ENCODE data around the gene MBNL1. TPM values are rescaled to one million over a fixed set of nuclear protein-coding genes. Genes with fewer than 3 reads are reported as not detected.
A peak's percentile ranks its signal among the peaks of the same experiment; 100 is the strongest.

MBNL1 gene
- total and polyA plus RNA-seq, 2 of the 13 experiments (the other 11 are each of a cell fraction or from before 2014, with no cell fraction given): 27.1 to 55.4 TPM

DNA sequence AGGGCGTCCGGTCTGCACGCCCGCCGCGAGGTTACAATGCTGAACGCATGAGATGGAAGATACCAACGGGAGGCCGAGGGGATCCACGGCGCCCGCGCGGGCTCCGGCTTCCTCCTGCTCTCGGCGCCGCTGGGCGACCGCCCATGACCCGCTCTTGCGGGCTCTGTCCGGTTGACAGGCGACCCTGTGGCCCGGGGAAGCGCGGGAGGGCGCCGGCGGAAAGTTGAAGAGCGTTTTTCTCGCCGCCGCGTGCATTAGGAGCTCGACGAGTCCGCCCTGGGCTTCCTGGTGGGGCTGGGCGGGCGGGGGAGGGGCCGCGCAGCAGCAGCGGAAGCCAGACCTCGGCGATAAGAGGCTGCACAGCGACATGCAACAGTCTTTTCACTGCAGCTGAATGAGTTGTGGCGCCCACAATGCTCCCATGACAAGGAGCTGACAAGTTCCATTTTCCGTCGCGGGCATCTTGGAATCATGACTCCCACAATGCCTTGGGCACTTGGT is at the start of gene MBNL1 (continued):
- TF ChIP-seq, protein P1, sequence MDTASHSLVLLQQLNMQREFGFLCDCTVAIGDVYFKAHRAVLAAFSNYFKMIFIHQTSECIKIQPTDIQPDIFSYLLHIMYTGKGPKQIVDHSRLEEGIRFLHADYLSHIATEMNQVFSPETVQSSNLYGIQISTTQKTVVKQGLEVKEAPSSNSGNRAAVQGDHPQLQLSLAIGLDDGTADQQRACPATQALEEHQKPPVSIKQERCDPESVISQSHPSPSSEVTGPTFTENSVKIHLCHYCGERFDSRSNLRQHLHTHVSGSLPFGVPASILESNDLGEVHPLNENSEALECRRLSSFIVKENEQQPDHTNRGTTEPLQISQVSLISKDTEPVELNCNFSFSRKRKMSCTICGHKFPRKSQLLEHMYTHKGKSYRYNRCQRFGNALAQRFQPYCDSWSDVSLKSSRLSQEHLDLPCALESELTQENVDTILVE (CRISPR knock-in tag; IDR thresholded peaks at IDR 0.05): no peak
- no peak for TF ChIP-seq SALL2 (CRISPR knock-in tag; IDR thresholded peaks at IDR 0.05)
- no peak; the same call in 1 of the 2 replicates for TF ChIP-seq NKX3-1 (CRISPR knock-in tag; IDR thresholded peaks at IDR 0.05)
- TF ChIP-seq, protein P2, sequence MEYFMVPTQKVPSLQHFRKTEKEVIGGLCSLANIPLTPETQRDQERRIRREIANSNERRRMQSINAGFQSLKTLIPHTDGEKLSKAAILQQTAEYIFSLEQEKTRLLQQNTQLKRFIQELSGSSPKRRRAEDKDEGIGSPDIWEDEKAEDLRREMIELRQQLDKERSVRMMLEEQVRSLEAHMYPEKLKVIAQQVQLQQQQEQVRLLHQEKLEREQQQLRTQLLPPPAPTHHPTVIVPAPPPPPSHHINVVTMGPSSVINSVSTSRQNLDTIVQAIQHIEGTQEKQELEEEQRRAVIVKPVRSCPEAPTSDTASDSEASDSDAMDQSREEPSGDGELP (IDR thresholded peaks at IDR 0.05; ENCODE audit: borderline replicate concordance, low read depth): no peak; the same call in 1 of the 2 replicates
- TF ChIP-seq ASH2L (IDR thresholded peaks at IDR 0.05; ENCODE audit: insufficient read length, low read depth, low read length): no peak
- TF ChIP-seq, protein P3, sequence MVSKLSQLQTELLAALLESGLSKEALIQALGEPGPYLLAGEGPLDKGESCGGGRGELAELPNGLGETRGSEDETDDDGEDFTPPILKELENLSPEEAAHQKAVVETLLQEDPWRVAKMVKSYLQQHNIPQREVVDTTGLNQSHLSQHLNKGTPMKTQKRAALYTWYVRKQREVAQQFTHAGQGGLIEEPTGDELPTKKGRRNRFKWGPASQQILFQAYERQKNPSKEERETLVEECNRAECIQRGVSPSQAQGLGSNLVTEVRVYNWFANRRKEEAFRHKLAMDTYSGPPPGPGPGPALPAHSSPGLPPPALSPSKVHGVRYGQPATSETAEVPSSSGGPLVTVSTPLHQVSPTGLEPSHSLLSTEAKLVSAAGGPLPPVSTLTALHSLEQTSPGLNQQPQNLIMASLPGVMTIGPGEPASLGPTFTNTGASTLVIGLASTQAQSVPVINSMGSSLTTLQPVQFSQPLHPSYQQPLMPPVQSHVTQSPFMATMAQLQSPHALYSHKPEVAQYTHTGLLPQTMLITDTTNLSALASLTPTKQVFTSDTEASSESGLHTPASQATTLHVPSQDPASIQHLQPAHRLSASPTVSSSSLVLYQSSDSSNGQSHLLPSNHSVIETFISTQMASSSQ (IDR thresholded peaks at IDR 0.05; ENCODE audit: low read depth): no peak
- TF ChIP-seq, protein P3 (CRISPR knock-in tag; IDR thresholded peaks at IDR 0.05; ENCODE audit: borderline replicate concordance): no peak
- no peak for TF ChIP-seq ZNF572 (CRISPR knock-in tag; IDR thresholded peaks at IDR 0.05)
- TF ChIP-seq ZNF543 (CRISPR knock-in tag; IDR thresholded peaks at IDR 0.05): peak; percentile 29; the same call in 1 of the 2 replicates
- TF ChIP-seq PHF5A (CRISPR knock-in tag; IDR thresholded peaks at IDR 0.05; ENCODE audit: low read depth, unreplicated experiment): no peak
- no peak for TF ChIP-seq ZNF205 (CRISPR knock-in tag; IDR thresholded peaks at IDR 0.05)
- no peak for TF ChIP-seq NR3C1 (CRISPR knock-in tag; IDR thresholded peaks at IDR 0.05)
- TF ChIP-seq ZNF34 (CRISPR knock-in tag; IDR thresholded peaks at IDR 0.05; ENCODE audit: borderline replicate concordance): no peak
- no peak; the same call in 1 of the 2 replicates for TF ChIP-seq ZNF709 (CRISPR knock-in tag; IDR thresholded peaks at IDR 0.05)
- TF ChIP-seq ZNF749 (CRISPR knock-in tag; IDR thresholded peaks at IDR 0.05; ENCODE audit: borderline replicate concordance): no peak
- TF ChIP-seq, protein P4, sequence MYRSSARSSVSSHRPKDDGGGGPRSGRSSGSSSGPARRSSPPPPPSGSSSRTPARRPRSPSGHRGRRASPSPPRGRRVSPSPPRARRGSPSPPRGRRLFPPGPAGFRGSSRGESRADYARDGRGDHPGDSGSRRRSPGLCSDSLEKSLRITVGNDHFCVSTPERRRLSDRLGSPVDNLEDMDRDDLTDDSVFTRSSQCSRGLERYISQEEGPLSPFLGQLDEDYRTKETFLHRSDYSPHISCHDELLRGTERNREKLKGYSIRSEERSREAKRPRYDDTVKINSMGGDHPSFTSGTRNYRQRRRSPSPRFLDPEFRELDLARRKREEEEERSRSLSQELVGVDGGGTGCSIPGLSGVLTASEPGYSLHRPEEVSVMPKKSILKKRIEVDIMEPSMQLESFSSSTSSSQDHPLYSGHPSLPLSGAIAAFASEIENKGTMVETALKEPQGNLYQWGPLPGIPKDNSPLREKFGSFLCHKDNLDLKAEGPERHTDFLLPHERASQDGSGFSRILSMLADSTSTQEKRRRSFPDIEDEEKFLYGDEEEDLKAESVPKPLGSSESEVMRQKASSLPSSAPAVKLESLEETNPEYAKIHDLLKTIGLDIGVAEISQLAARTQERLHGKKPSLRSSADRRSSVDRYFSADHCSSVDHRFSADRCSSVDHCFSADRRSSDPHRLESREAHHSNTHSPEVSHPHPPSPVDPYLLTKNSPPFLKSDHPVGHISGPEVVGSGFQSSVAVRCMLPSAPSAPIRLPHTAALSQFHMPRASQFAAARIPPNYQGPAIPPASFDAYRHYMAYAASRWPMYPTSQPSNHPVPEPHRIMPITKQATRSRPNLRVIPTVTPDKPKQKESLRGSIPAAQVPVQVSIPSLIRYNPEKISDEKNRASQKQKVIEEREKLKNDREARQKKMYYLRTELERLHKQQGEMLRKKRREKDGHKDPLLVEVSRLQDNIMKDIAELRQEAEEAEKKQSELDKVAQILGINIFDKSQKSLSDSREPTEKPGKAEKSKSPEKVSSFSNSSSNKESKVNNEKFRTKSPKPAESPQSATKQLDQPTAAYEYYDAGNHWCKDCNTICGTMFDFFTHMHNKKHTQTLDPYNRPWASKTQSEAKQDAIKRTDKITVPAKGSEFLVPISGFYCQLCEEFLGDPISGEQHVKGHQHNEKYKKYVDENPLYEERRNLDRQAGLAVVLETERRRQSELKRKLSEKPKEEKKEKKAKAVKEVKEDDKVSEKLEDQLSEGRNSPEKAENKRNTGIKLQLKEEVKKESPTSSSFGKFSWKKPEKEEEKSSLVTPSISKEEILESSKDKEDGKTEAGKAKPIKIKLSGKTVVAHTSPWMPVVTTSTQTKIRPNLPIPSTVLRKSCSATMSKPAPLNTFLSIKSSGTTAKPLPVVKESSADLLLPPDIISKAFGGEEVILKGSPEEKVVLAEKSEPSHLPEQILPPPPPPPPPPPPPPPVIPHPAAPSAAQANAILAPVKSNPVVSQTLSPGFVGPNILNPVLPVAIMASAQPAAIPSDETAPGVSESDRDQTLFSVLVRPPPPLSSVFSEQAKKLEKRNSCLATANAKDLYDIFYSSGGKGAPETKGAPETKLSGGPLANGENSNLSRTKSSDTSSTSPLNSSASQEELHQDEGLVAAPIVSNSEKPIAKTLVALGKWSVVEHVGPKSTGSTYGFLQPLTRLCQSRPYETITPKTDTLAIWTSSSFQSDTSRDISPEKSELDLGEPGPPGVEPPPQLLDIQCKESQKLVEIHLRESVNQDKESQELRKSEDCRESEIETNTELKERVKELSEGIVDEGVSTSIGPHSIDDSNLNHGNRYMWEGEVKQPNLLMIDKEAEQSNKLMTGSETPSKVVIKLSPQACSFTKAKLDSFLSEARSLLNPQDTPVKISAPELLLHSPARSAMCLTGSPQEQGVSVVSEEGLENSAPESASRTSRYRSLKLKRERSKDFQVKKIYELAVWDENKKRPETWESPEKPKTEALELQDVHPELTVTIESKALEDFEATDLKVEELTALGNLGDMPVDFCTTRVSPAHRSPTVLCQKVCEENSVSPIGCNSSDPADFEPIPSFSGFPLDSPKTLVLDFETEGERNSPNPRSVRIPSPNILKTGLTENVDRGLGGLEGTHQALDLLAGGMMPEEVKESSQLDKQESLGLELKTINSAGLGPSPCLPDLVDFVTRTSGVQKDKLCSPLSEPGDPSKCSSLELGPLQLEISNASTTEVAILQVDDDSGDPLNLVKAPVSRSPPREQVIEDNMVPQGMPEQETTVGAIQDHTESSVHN (CRISPR knock-in tag; IDR thresholded peaks at IDR 0.05): no peak
- TF ChIP-seq ZFP1 (CRISPR knock-in tag; IDR thresholded peaks at IDR 0.05): no peak
